Naive thymus-derived CD4-positive, alpha-beta T cell (primary cell): Measurements from ENCODE around the gene CSTPP1. TPM values are rescaled to one million over a fixed set of nuclear protein-coding genes. Genes with fewer than 3 reads are reported as not detected.
"Not testable (repeated sequence)": the region's sequence is repeated elsewhere in the genome, so short reads cannot be mapped to it uniquely, and the experiment has no call there.

Source experiments
- ATAC-seq: fragments of 150-1000 bp; cut with Tn5 transposase; 2 replicates; pipeline ENCODE4 v1.10.0; 2021; ENCODE audit warnings: mild to moderate bottlenecking, moderate library complexity
- CTCF ChIA-PET: fragments of 350-600 bp; sonication (Branson Sonifier 250); formaldehyde crosslinking; loops from one replicate; lab custom pipeline; 2021; ENCODE audit warnings: antibody characterized with exemption; lab: Charles Lee
- POLR2A ChIA-PET: fragments of 350-600 bp; sonication (Branson Sonifier 250); formaldehyde crosslinking; loops from one replicate; lab custom pipeline; 2021; ENCODE audit warnings: antibody characterized with exemption, inconsistent platforms; lab: Charles Lee
- DNase-seq, 9 donors: peaks; one replicate each; pipeline versions ENCODE4 v3.0.0 to v3.0.0-alpha.2; 2020 to 2022; ENCODE audit warnings: mixed read lengths in 1 of 9
- H3K27ac ChIP-seq: one replicate; pipeline ENCODE4 v1.7.0; 2013; ENCODE audit warnings: mild to moderate bottlenecking, low read depth, low read length, moderate library complexity
- H3K27me3 ChIP-seq, 2 donors: one replicate each; pipeline ENCODE4 v1.7.0; 2013; ENCODE audit warnings: low read length in 2 of 2, mild to moderate bottlenecking in 2 of 2, moderate library complexity in 2 of 2; ENCODE audit not compliant: control insufficient read depth in 2 of 2, insufficient read depth in 2 of 2
- H3K36me3 ChIP-seq, 3 experiments: 1 replicate in 2 of 3; 2 replicates in 1 of 3; pipeline ENCODE4 v1.7.0; 2013; ENCODE audit warnings: low read length in 3 of 3, mild to moderate bottlenecking in 3 of 3, moderate library complexity in 1 of 3; ENCODE audit not compliant: insufficient read depth in 3 of 3, control insufficient read depth in 2 of 3
- H3K4me1 ChIP-seq, 2 donors: one replicate each; pipeline ENCODE4 v1.7.0; 2013; ENCODE audit warnings: low read length in 2 of 2, mild to moderate bottlenecking in 2 of 2, moderate library complexity in 1 of 2; ENCODE audit not compliant: control insufficient read depth in 2 of 2, insufficient read depth in 2 of 2
- H3K4me3 ChIP-seq: 2 replicates; pipeline ENCODE4 v1.7.0; 2013; ENCODE audit warnings: mild to moderate bottlenecking, low read length
- H3K9me3 ChIP-seq, 3 experiments: 1 replicate in 2 of 3; 2 replicates in 1 of 3; pipeline ENCODE4 v1.7.0; 2013; ENCODE audit warnings: low read length in 3 of 3; ENCODE audit not compliant: control insufficient read depth in 2 of 3
- H3K27ac Mint-ChIP-seq, 9 donors: one replicate each; pipeline ENCODE4 v1.8.0; 2020 to 2022; ENCODE audit warnings: mixed read lengths in 9 of 9, mild to moderate bottlenecking in 8 of 9, moderate library complexity in 5 of 9, inconsistent platforms in 2 of 9
- H3K27me3 Mint-ChIP-seq, 5 donors: one replicate each; pipeline ENCODE4 v1.8.0; 2021 to 2022; ENCODE audit warnings: mixed read lengths in 5 of 5, mild to moderate bottlenecking in 1 of 5
- H3K36me3 Mint-ChIP-seq, 5 donors: one replicate each; pipeline ENCODE4 v1.8.0; 2020 to 2022; ENCODE audit warnings: mixed read lengths in 5 of 5, mild to moderate bottlenecking in 3 of 5, inconsistent platforms in 1 of 5
- H3K4me1 Mint-ChIP-seq, 7 donors: one replicate each; pipeline ENCODE4 v1.8.0; 2020 to 2022; ENCODE audit warnings: mixed read lengths in 7 of 7, mild to moderate bottlenecking in 3 of 7, inconsistent platforms in 1 of 7
- H3K4me3 Mint-ChIP-seq, 10 donors: one replicate each; pipeline ENCODE4 v1.8.0; 2020 to 2022; ENCODE audit warnings: mild to moderate bottlenecking in 10 of 10, mixed read lengths in 10 of 10, moderate library complexity in 6 of 10, inconsistent platforms in 2 of 10
- H3K9me3 Mint-ChIP-seq, 11 donors: one replicate each; pipeline ENCODE4 v1.8.0; 2020 to 2022; ENCODE audit warnings: mixed read lengths in 11 of 11, mild to moderate bottlenecking in 4 of 11, inconsistent platforms in 1 of 11, moderate library complexity in 1 of 11
- intact Hi-C, 2 donors: fragments of 100-400 bp; cut with micrococcal nuclease; formaldehyde crosslinking; loops; one replicate each; pipeline ENCODE4 v1.15.1; 2023
- polyA plus RNA-seq, 2 donors: library from polyadenylated mRNA; unstranded; fragments of 300-500 nt; fragmentation: Illumina TruSeq; gene quantifications; one replicate each; pipeline ENCODE4 v1.2.3, GENCODE V29; 2021
- total RNA-seq, 6 experiments: library from RNA in 5 of 6; stranded (reverse) in 5 of 6; gene quantifications; 1 replicate in 5 of 6; 2 replicates in 1 of 6; pipeline ENCODE4 v1.2.3 and lab custom pipeline; 2021 to 2026

Gene CSTPP1
- total and polyA plus RNA-seq, 7 experiments from 2014 or later = 9.3 to 18.6 (median 16.1) TPM

DNA sequence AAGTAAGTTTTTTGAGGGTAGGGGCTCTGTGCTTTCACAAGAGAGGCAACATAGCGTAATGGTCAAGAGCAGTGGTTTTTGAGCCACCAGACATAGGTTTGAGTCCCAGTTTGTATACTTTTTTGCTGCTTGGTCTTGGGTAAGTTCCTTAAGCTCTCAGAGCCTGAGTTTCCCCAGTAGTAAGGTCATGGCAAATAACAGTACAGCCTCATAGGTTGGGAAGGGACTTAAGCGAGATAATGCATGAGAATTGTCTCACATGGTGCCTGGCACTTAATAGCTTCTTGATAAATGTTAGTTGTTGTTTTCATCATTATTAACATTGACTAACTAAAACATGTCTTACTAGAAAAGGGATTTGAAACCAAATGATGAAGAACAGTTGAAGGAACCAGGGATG lies 157.0 kb downstream of the CSTPP1 start:
- no peaks in the 10 kb centered on the region for H3K36me3 ChIP-seq
- no peak overlapping the region for H3K27ac ChIP-seq
- no peaks in the 10 kb centered on the region for H3K9me3 ChIP-seq
- H3K4me3 Mint-ChIP-seq = no peak overlapping the region
- no peaks in the 10 kb centered on the region for H3K9me3 Mint-ChIP-seq
- no peaks in the 10 kb centered on the region for H3K4me1 Mint-ChIP-seq
- H3K27me3 Mint-ChIP-seq = peaks cover 0 to 6% (median 0%) of the 10 kb centered on the region in 5 donors
- no peaks in the 10 kb centered on the region for H3K36me3 Mint-ChIP-seq
- DNase-seq = no peak
- no peak overlapping the region for H3K27ac Mint-ChIP-seq
- ChIA-PET CTCF (no interaction called here), POLR2A (no interaction called here)
- H3K4me3 ChIP-seq = no peak overlapping the region
- no peak for ATAC-seq
- intact Hi-C loops = no loop called here
- no peaks in the 10 kb centered on the region for H3K27me3 ChIP-seq
- H3K4me1 ChIP-seq = no peaks in the 10 kb centered on the region

DNA sequence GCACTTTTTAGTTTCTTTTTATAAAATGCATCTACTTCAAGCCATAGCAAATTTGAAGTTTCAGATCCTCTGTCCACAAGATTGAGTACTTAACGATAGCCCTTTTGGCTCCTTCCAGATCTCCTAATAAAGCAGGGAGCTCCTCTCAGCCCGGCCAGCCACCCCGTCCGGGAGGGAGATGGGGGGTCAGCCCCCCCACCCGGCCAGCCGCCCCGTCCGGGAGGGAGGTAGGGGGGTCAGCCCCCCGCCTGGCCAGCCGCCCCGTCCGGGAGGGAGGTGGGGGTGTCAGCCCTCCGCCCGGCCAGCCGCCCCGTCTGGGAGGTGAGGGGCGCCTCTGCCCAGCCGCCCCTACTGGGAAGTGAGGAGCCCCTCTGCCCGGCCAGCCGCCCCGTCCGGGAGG lies 160.3 kb downstream of the CSTPP1 start:
- H3K4me3 ChIP-seq, H3K27me3 ChIP-seq, H3K27ac ChIP-seq, H3K36me3 ChIP-seq, H3K27me3 Mint-ChIP-seq, ATAC-seq, H3K9me3 ChIP-seq, DNase-seq, H3K27ac Mint-ChIP-seq, CTCF ChIA-PET, H3K4me1 ChIP-seq, H3K4me1 Mint-ChIP-seq, intact Hi-C loops, H3K36me3 Mint-ChIP-seq, H3K9me3 Mint-ChIP-seq, POLR2A ChIA-PET, H3K4me3 Mint-ChIP-seq: not testable (repeated sequence)

DNA sequence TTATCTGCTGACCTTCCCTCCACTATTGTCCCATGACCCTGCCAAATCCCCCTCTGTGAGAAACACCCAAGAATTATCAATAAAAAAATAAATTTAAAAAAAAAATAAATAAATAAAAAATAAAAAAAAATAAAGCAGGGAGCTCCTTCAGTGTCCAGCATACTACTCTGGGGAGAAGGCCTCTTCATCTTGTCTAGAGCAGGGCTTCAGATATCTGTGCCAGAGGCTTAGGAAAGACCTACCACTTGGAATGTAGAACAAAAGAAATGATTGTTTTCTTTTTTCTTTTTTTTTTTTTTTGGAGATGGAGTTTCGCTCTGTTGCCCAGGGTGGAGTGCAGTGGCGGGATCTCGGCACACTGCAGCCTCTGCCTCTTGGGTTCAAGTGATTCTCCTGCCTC lies 161.7 kb downstream of the CSTPP1 start:
- ATAC-seq, H3K27ac Mint-ChIP-seq, H3K36me3 ChIP-seq, H3K27ac ChIP-seq, H3K27me3 Mint-ChIP-seq, H3K27me3 ChIP-seq, intact Hi-C loops, H3K9me3 ChIP-seq, H3K36me3 Mint-ChIP-seq, H3K9me3 Mint-ChIP-seq, H3K4me3 ChIP-seq, H3K4me1 ChIP-seq, POLR2A ChIA-PET, H3K4me3 Mint-ChIP-seq, DNase-seq: not testable (repeated sequence)
- peaks cover 0 to 13% (median 2%) of the 10 kb centered on the region in 7 donors for H3K4me1 Mint-ChIP-seq
- CTCF ChIA-PET = interaction anchor here (0.7 kb wide), 1 partner anchor 11 kb away, joined by 5 read pairs; no protein-coding TSS in a partner anchor

DNA sequence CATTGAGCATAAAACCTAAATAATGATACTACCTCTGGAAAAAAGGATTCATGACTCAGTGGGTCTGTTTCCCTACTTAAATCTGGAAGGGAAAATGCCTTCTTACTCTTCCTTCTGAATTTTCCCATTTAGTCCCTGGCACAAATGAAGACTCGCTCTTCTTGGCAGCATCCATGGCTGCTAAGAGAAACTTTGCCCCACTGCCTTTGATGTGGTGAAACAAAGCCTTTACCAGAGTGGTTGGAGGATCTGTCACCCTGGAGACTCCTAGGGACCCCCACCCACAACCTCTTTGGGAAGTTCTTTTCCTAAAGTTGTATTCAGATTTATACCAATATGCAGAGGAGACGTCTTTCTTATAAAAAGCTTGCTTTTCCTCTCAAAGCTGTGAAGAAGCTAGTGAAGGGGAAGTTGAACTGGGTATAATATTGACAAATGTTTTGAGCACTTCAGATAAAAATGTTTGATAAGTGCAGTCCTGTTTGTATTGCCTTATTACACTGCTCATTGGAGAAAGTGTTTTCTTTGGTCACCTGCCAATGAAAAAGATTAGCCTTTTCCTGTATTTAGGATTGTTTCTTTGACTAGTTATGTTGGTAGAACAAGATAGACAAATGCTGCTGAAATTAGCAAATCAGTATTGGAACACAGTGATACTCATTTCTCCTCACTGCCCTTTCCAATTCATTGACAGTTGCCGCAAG lies 162.8 kb downstream of the CSTPP1 start:
- H3K4me1 Mint-ChIP-seq = peaks cover 0 to 13% (median 3%) of the 10 kb centered on the region in 7 donors
- Histone ChIP-seq H3K27me3 (no peaks in the 10 kb centered on the region), H3K4me1 (no peaks in the 10 kb centered on the region), H3K27ac (no peak overlapping the region), H3K36me3 (no peaks in the 10 kb centered on the region), H3K4me3 (no peak overlapping the region), H3K9me3 (no peaks in the 10 kb centered on the region)
- H3K9me3 Mint-ChIP-seq = no peaks in the 10 kb centered on the region
- no peak overlapping the region for H3K4me3 Mint-ChIP-seq
- intact Hi-C loops = no loop called here
- DNase-seq (no peak), ATAC-seq (no peak)
- H3K27ac Mint-ChIP-seq = no peak overlapping the region
- ChIA-PET CTCF (no interaction called here), POLR2A (no interaction called here)
- H3K27me3 Mint-ChIP-seq = no peaks in the 10 kb centered on the region
- peaks cover 0 to 1% (median 0%) of the 10 kb centered on the region in 5 donors for H3K36me3 Mint-ChIP-seq

DNA sequence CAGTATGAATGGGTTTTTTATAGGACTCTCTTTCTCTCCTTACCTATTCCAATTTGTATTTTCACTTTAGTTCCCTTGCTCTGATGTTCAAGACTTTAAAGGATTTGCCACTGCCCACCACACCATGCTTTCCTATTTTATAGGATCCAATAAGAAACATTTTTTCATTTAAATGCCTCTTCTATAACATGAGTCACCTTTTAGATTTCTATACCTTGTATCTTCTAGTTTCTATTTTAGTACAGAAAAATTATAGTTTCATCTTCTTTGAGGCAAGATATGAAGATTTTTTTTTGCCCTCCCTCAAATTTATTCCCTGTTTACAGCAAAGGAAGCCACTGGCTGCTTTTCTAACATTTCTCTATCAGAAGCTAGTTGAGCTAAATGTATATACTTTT lies 163.4 kb downstream of the CSTPP1 start:
- CTCF ChIA-PET = no interaction called here
- Mint-ChIP-seq H3K9me3 (no peaks in the 10 kb centered on the region), H3K36me3 (peaks cover 0 to 3% (median 0%) of the 10 kb centered on the region in 5 donors), H3K27me3 (no peaks in the 10 kb centered on the region), H3K27ac (no peak overlapping the region), H3K4me1 (peaks cover 0 to 13% (median 5%) of the 10 kb centered on the region in 7 donors), H3K4me3 (no peak overlapping the region)
- POLR2A ChIA-PET = no interaction called here
- no peak overlapping the region for H3K4me3 ChIP-seq
- DNase-seq (no peak), ATAC-seq (no peak)
- H3K9me3 ChIP-seq = no peaks in the 10 kb centered on the region
- H3K27ac ChIP-seq = no peak overlapping the region
- no peaks in the 10 kb centered on the region for H3K36me3 ChIP-seq
- intact Hi-C loops = no loop called here
- H3K4me1 ChIP-seq = no peaks in the 10 kb centered on the region
- H3K27me3 ChIP-seq = no peaks in the 10 kb centered on the region

DNA sequence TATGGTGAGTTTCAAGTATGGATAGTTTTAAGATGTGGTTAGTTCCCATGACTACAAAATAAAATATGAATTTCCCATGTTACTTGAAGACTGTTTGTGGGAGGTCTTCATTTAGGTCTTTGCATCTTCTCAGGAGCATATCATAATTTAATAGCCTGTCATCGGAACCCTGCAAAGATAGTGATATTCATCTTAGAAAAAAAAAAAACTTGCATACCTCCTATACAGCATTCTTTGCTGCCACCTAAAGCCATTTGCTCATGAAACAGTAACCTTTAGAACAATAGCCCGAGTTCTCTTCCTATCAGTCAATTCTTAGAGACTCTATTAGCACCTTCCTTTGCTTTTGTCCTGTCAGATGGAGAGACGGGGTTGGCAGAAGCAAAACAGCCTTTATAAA lies 164.8 kb downstream of the CSTPP1 start:
- Mint-ChIP-seq H3K4me1 (peaks cover 0 to 13% (median 5%) of the 10 kb centered on the region in 7 donors), H3K27me3 (no peaks in the 10 kb centered on the region), H3K27ac (no peak overlapping the region), H3K36me3 (peaks cover 0 to 3% (median 0%) of the 10 kb centered on the region in 5 donors), H3K9me3 (no peaks in the 10 kb centered on the region), H3K4me3 (no peak overlapping the region)
- POLR2A ChIA-PET = no interaction called here
- H3K9me3 ChIP-seq = no peaks in the 10 kb centered on the region
- intact Hi-C loops = no loop called here
- CTCF ChIA-PET = no interaction called here
- no peaks in the 10 kb centered on the region for H3K4me1 ChIP-seq
- no peaks in the 10 kb centered on the region for H3K36me3 ChIP-seq
- H3K4me3 ChIP-seq = no peak overlapping the region
- ATAC-seq = no peak
- H3K27me3 ChIP-seq = no peaks in the 10 kb centered on the region
- DNase-seq = no peak
- no peak overlapping the region for H3K27ac ChIP-seq

DNA sequence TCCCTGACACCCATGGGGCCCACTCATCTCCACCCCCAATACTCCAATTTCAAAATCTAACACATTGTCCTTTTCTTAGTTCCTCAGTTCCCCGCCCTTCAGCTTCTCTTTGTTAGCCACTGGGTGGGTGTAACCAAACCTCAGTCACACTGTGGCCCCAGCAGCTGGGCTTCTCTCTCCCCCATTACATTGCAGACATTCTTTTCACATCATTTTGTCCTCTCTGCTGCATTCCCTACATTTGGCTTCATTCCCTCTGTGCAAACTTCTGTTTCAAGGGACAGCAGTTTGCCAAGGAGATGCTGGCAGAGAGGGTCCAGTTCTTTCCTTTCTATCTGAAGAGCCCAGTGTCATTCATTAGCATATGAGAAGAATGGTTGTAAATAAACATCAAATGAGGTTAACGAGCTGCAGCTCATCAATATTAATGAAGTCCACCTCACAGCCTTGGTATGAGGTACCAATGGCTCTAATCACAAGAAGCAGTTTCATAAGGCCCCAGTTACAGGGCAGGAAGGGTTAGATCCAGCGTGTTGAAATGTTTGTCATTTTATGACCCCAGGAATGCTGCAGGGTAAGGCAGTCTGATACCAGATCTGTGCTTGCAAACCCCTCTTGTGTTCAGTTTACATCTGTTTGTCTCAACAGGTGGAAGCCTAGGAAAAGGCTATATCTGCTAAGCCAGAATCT lies 167.8 kb downstream of the CSTPP1 start:
- Histone ChIP-seq H3K27ac (no peak overlapping the region), H3K9me3 (no peaks in the 10 kb centered on the region), H3K4me1 (no peaks in the 10 kb centered on the region), H3K27me3 (no peaks in the 10 kb centered on the region), H3K4me3 (no peak overlapping the region), H3K36me3 (no peaks in the 10 kb centered on the region)
- H3K27me3 Mint-ChIP-seq = no peaks in the 10 kb centered on the region
- peaks cover 0 to 10% (median 5%) of the 10 kb centered on the region in 7 donors for H3K4me1 Mint-ChIP-seq
- intact Hi-C loops = no loop called here
- DNase-seq = no peak
- no peak for ATAC-seq
- ChIA-PET POLR2A (no interaction called here), CTCF (no interaction called here)
- H3K27ac Mint-ChIP-seq = no peak overlapping the region
- no peak overlapping the region for H3K4me3 Mint-ChIP-seq
- no peaks in the 10 kb centered on the region for H3K9me3 Mint-ChIP-seq
- peaks cover 0 to 4% (median 2%) of the 10 kb centered on the region in 5 donors for H3K36me3 Mint-ChIP-seq
